WTC11 (cell line): ENCODE data around the gene DYSF. TPM values are rescaled to one million over a fixed set of nuclear protein-coding genes. Genes with fewer than 3 reads are reported as not detected.

ENCODE experiments used
- ATAC-seq: fragments of 200-7000 bp; cut with Tn5 transposase; 2 replicates; pipeline ENCODE4 v1.10.0; 2021; ENCODE audit warnings: mild to moderate bottlenecking, moderate library complexity
- CTCF ChIA-PET: fragments of 300-600 bp; sonication (Branson Sonifier 250); formaldehyde crosslinking; loops from one replicate; lab custom pipeline; 2021; ENCODE audit warnings: antibody characterized with exemption; lab: Charles Lee
- POLR2A ChIA-PET: fragments of 350-600 bp; sonication (Branson Sonifier 250); formaldehyde crosslinking; loops from one replicate; lab custom pipeline; 2021; ENCODE audit warnings: antibody characterized with exemption; lab: Charles Lee
- DNase-seq: peaks from one replicate; pipeline ENCODE4 v3.0.0; 2021; ENCODE audit warnings: low spot score
- H3K27ac Mint-ChIP-seq: 2 replicates; pipeline ENCODE4 v1.8.0; 2021; ENCODE audit warnings: mixed read lengths
- H3K27me3 Mint-ChIP-seq: 2 replicates; pipeline ENCODE4 v1.8.0; 2021; ENCODE audit warnings: low read depth, mild to moderate bottlenecking, moderate library complexity, mixed read lengths
- H3K36me3 Mint-ChIP-seq: 2 replicates; pipeline ENCODE4 v1.8.0; 2021; ENCODE audit warnings: mixed read lengths
- H3K4me1 Mint-ChIP-seq: 2 replicates; pipeline ENCODE4 v1.8.0; 2022; ENCODE audit warnings: mixed read lengths
- H3K4me3 Mint-ChIP-seq: 2 replicates; pipeline ENCODE4 v1.8.0; 2021; ENCODE audit warnings: mild to moderate bottlenecking, moderate library complexity, mixed read lengths
- H3K9me3 Mint-ChIP-seq: 2 replicates; pipeline ENCODE4 v1.8.0; 2021; ENCODE audit warnings: mixed read lengths
- ATF2 ChIP-seq: sonication (generic); formaldehyde crosslinking; IDR thresholded peaks from 2 replicates; pipeline ENCODE4 v1.8.1; 2022; ENCODE audit warnings: low read depth, missing genetic modification reagents, borderline replicate concordance
- ATF6 ChIP-seq: sonication (generic); formaldehyde crosslinking; IDR thresholded peaks from 2 replicates; pipeline ENCODE4 v1.8.1; 2023; ENCODE audit warnings: mild to moderate bottlenecking, missing genetic modification reagents
- E2F1 ChIP-seq: sonication (generic); formaldehyde crosslinking; IDR thresholded peaks from 2 replicates; pipeline ENCODE4 v1.8.0; 2022; ENCODE audit warnings: mild to moderate bottlenecking, missing genetic modification reagents
- E2F5 ChIP-seq: sonication (generic); formaldehyde crosslinking; IDR thresholded peaks from 2 replicates; pipeline ENCODE4 v1.8.1; 2022; ENCODE audit warnings: mild to moderate bottlenecking, moderate library complexity, missing genetic modification reagents
- EMX1 ChIP-seq: fragments of 250-450 bp; sonication (Bioruptor Pico); IDR thresholded peaks from 2 replicates; pipeline ENCODE4 v1.8.0; 2021; ENCODE audit warnings: mild to moderate bottlenecking
- FOXP1 ChIP-seq: sonication (generic); formaldehyde crosslinking; IDR thresholded peaks from 2 replicates; pipeline ENCODE4 v1.8.0; 2022; ENCODE audit warnings: missing genetic modification reagents, mild to moderate bottlenecking, moderate library complexity, borderline replicate concordance
- GTF2I ChIP-seq: fragments of 250-450 bp; sonication (Bioruptor Pico); conservative IDR thresholded peaks from 2 replicates; pipeline ENCODE4 v1.4.0; 2021; ENCODE audit warnings: mild to moderate bottlenecking
- NFATC4 ChIP-seq: fragments of 250-450 bp; sonication (Bioruptor Pico); IDR thresholded peaks from 2 replicates; pipeline ENCODE4 v1.9.0; 2021; ENCODE audit warnings: mild to moderate bottlenecking
- NR1H2 ChIP-seq: sonication (generic); formaldehyde crosslinking; IDR thresholded peaks from 2 replicates; pipeline ENCODE4 v1.9.0; 2021; ENCODE audit warnings: mild to moderate bottlenecking, moderate library complexity, missing genetic modification reagents
- PRDM15 ChIP-seq: sonication (generic); formaldehyde crosslinking; IDR thresholded peaks from 2 replicates; pipeline ENCODE4 v1.8.0; 2022; ENCODE audit warnings: missing genetic modification reagents
- SMAD3 ChIP-seq: sonication (generic); formaldehyde crosslinking; IDR thresholded peaks from 2 replicates; pipeline ENCODE4 v1.8.0; 2022; ENCODE audit warnings: missing genetic modification reagents, mild to moderate bottlenecking, borderline replicate concordance
- TEAD4 ChIP-seq: sonication (generic); formaldehyde crosslinking; IDR thresholded peaks from 2 replicates; pipeline ENCODE4 v1.8.0; 2022; ENCODE audit warnings: mild to moderate bottlenecking, missing genetic modification reagents
- ZNF219 ChIP-seq: sonication (generic); formaldehyde crosslinking; IDR thresholded peaks from 2 replicates; pipeline ENCODE4 v1.8.0; 2023; ENCODE audit warnings: missing genetic modification reagents, mild to moderate bottlenecking, borderline replicate concordance
- ZNF232 ChIP-seq: sonication (generic); formaldehyde crosslinking; IDR thresholded peaks from 2 replicates; pipeline ENCODE4 v1.8.0; 2022; ENCODE audit warnings: mild to moderate bottlenecking, missing genetic modification reagents
- ZNF396 ChIP-seq: fragments of 250-450 bp; sonication (Bioruptor Pico); IDR thresholded peaks from 2 replicates; pipeline ENCODE4 v1.8.0; 2021; ENCODE audit warnings: mild to moderate bottlenecking, moderate library complexity, borderline replicate concordance
- ZNF423 ChIP-seq: fragments of 250-450 bp; sonication (Bioruptor Pico); IDR thresholded peaks from 2 replicates; pipeline ENCODE4 v2.1.2; 2022; ENCODE audit warnings: mild to moderate bottlenecking, moderate library complexity
- total RNA-seq: library from RNA; stranded (reverse); gene quantifications from 3 replicates; pipeline ENCODE4 v1.2.3, GENCODE V29; 2021
- TF ChIP-seq, protein P1 (sequence below): sonication (generic); formaldehyde crosslinking; IDR thresholded peaks from 2 replicates; pipeline ENCODE4 v1.8.0; 2023; ENCODE audit warnings: mild to moderate bottlenecking, missing genetic modification reagents
- TF ChIP-seq, protein P2 (sequence below): sonication (generic); formaldehyde crosslinking; IDR thresholded peaks from 2 replicates; pipeline ENCODE4 v1.8.0; 2023; ENCODE audit warnings: missing genetic modification reagents
- TF ChIP-seq, protein P3 (sequence below): sonication (generic); formaldehyde crosslinking; IDR thresholded peaks from 2 replicates; pipeline ENCODE4 v1.8.0; 2022; ENCODE audit warnings: mild to moderate bottlenecking, missing genetic modification reagents
- TF ChIP-seq, protein P4 (sequence below): sonication (generic); formaldehyde crosslinking; IDR thresholded peaks from 2 replicates; pipeline ENCODE4 v1.8.1; 2023; ENCODE audit warnings: mild to moderate bottlenecking, missing genetic modification reagents, moderate library complexity

The DYSF gene
- total RNA-seq, 1 experiment from 2014 or later = 14.8 TPM

DNA sequence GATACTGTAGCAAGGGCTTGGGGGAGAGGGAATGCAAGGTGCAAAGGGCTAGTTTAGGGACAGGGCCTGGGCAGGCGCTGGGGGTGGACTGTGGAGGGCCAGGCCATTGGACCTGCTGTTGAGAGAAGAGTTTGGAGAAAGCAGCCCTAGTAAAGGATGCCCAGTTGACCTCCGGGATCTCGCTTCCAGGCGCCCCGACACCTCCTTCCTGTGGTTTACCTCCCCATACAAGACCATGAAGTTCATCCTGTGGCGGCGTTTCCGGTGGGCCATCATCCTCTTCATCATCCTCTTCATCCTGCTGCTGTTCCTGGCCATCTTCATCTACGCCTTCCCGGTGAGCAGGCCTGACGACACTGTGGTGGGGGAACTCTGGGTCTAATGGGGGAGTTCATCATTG lies 229.0 kb downstream of the DYSF start:
- Mint-ChIP-seq H3K4me1 (no peaks in the 10 kb centered on the region), H3K36me3 (no peaks in the 10 kb centered on the region), H3K27ac (no peak overlapping the region), H3K9me3 (no peaks in the 10 kb centered on the region), H3K27me3 (no peaks in the 10 kb centered on the region), H3K4me3 (no peak overlapping the region)
- CTCF ChIA-PET = no interaction called here
- POLR2A ChIA-PET = no interaction called here
- peak; percentile 5 for DNase-seq
- TF ChIP-seq, protein P1, sequence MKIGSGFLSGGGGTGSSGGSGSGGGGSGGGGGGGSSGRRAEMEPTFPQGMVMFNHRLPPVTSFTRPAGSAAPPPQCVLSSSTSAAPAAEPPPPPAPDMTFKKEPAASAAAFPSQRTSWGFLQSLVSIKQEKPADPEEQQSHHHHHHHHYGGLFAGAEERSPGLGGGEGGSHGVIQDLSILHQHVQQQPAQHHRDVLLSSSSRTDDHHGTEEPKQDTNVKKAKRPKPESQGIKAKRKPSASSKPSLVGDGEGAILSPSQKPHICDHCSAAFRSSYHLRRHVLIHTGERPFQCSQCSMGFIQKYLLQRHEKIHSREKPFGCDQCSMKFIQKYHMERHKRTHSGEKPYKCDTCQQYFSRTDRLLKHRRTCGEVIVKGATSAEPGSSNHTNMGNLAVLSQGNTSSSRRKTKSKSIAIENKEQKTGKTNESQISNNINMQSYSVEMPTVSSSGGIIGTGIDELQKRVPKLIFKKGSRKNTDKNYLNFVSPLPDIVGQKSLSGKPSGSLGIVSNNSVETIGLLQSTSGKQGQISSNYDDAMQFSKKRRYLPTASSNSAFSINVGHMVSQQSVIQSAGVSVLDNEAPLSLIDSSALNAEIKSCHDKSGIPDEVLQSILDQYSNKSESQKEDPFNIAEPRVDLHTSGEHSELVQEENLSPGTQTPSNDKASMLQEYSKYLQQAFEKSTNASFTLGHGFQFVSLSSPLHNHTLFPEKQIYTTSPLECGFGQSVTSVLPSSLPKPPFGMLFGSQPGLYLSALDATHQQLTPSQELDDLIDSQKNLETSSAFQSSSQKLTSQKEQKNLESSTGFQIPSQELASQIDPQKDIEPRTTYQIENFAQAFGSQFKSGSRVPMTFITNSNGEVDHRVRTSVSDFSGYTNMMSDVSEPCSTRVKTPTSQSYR = no peak
- TF ChIP-seq ZNF219 = no peak
- TF ChIP-seq, protein P2, sequence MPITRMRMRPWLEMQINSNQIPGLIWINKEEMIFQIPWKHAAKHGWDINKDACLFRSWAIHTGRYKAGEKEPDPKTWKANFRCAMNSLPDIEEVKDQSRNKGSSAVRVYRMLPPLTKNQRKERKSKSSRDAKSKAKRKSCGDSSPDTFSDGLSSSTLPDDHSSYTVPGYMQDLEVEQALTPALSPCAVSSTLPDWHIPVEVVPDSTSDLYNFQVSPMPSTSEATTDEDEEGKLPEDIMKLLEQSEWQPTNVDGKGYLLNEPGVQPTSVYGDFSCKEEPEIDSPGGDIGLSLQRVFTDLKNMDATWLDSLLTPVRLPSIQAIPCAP (CRISPR knock-in tag) = no peak
- TF ChIP-seq, protein P3, sequence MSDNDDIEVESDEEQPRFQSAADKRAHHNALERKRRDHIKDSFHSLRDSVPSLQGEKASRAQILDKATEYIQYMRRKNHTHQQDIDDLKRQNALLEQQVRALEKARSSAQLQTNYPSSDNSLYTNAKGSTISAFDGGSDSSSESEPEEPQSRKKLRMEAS = no peak
- TF ChIP-seq ATF2 (CRISPR knock-in tag) = no peak
- no peak for TF ChIP-seq TEAD4 (CRISPR knock-in tag)
- no peak for TF ChIP-seq ATF6 (CRISPR knock-in tag)
- no peak for TF ChIP-seq ZNF232
- TF ChIP-seq ZNF396 = no peak
- no peak for TF ChIP-seq SMAD3
- no peak for TF ChIP-seq EMX1 (CRISPR knock-in tag)
- no peak for TF ChIP-seq FOXP1
- no peak for TF ChIP-seq E2F1 (CRISPR knock-in tag)
- no peak for TF ChIP-seq NR1H2 (CRISPR knock-in tag)
- no peak for TF ChIP-seq ZNF423 (CRISPR knock-in tag)
- no peak for TF ChIP-seq GTF2I (CRISPR knock-in tag)
- ATAC-seq = no peak

- ATAC-seq (no peak), DNase-seq (no peak)
- H3K4me3 Mint-ChIP-seq = no peak overlapping the region
- no peaks in the 10 kb centered on the region for H3K9me3 Mint-ChIP-seq
- H3K27ac Mint-ChIP-seq = no peak overlapping the region
- H3K4me1 Mint-ChIP-seq = no peaks in the 10 kb centered on the region
- no peaks in the 10 kb centered on the region for H3K27me3 Mint-ChIP-seq
- no peaks in the 10 kb centered on the region for H3K36me3 Mint-ChIP-seq
- CTCF ChIA-PET = no interaction called here
- POLR2A ChIA-PET = no interaction called here
- TF ChIP-seq, protein P4, sequence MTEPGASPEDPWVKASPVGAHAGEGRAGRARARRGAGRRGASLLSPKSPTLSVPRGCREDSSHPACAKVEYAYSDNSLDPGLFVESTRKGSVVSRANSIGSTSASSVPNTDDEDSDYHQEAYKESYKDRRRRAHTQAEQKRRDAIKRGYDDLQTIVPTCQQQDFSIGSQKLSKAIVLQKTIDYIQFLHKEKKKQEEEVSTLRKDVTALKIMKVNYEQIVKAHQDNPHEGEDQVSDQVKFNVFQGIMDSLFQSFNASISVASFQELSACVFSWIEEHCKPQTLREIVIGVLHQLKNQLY (CRISPR knock-in tag) = no peak
- TF ChIP-seq NFATC4 (CRISPR knock-in tag) (no peak), ZNF219 (no peak), E2F5 (no peak), PRDM15 (CRISPR knock-in tag) (no peak)
Measured at GRCh38 chr2:71683070-71683469, 229.7 kb downstream of the DYSF start.
